Central memory CD8-positive, alpha-beta T cell (primary cell): ENCODE measurements around the gene RMP24.

Experiments
- ATAC-seq: fragments of 150-1000 bp; cut with Tn5 transposase; replicated peaks from 2 replicates; pipeline ENCODE4 v1.10.0; 2022; ENCODE audit warnings: mild to moderate bottlenecking, moderate FRiP score, moderate number of reproducible peaks; ENCODE audit not compliant: poor library complexity, severe bottlenecking; ENCODE audit errors: extremely low read depth
- DNase-seq, 2 donors: peaks; one replicate each; pipeline ENCODE4 v3.0.0; 2021; ENCODE audit warnings: low spot score in 2 of 2
- H3K27ac Mint-ChIP-seq: one replicate; pipeline ENCODE4 v1.8.0; 2022; ENCODE audit warnings: low read depth, mild to moderate bottlenecking, moderate library complexity, mixed read lengths
- H3K27me3 Mint-ChIP-seq: one replicate; pipeline ENCODE4 v1.8.0; 2022; ENCODE audit warnings: mixed read lengths
- H3K36me3 Mint-ChIP-seq: one replicate; pipeline ENCODE4 v1.8.0; 2022; ENCODE audit warnings: mild to moderate bottlenecking, moderate library complexity, mixed read lengths; ENCODE audit not compliant: insufficient read depth
- H3K4me1 Mint-ChIP-seq: one replicate; pipeline ENCODE4 v1.8.0; 2022; ENCODE audit warnings: mixed read lengths
- H3K4me3 Mint-ChIP-seq: one replicate; pipeline ENCODE4 v1.8.0; 2022; ENCODE audit warnings: mild to moderate bottlenecking, moderate library complexity, mixed read lengths
- H3K9me3 Mint-ChIP-seq: one replicate; pipeline ENCODE4 v1.8.0; 2022; ENCODE audit warnings: mixed read lengths

The RMP24 gene

DNA sequence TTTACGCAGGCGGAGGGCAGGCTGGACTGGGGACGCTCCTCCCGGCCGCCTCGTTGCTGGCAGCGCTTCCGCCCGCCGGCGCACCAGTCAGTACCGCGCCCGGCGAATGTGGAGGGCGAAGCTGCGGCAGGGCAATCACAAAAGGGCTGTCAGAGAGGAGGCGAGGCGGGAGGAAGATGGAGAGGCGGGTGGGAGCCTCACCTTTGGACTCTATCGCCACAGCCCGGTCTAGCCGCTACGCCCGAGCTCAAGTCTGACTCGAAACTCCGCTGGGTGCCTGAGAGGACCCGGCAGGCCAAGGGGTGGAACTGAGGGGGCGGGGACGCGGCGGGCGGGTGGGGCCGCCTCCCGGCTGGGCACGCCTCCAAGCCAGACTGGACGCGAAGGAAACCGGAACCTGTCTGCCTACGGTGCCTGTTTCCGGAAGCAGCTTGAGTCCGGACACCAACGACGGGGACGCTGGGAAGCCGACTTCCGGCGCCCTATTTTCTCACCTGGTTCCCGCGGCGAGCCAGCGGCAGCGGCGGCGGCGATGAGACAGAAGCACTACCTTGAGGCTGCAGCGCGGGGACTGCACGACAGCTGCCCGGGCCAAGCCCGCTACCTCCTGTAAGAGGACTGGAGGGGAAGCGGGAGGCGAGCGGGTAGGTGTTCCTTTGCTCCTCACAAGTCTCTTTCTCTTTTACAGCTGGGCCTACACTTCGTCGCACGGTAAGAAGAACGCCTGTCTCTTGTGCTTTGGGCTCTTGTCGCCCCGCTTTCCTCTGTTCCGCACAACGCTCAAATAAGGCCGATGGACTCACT lies at the start of gene RMP24:
Gene RMP24 (plus strand): TSS at position 483 of the 804 bp plus-strand sequence.
- H3K4me1 Mint-ChIP-seq, result peaks cover 42% of the 10 kb centered on the region
- H3K36me3 Mint-ChIP-seq, result peaks cover 37% of the 10 kb centered on the region
- H3K9me3 Mint-ChIP-seq, result no peaks in the 10 kb centered on the region
- DNase-seq (peak; percentile 88 to 90), ATAC-seq (peak; percentile 89)
- H3K4me3 Mint-ChIP-seq, result peak within 1 kb of the TSS; percentile 96
- H3K27ac Mint-ChIP-seq, result peak within 1 kb of the TSS; percentile 93
- H3K27me3 Mint-ChIP-seq, result no peaks in the 10 kb centered on the region

DNA sequence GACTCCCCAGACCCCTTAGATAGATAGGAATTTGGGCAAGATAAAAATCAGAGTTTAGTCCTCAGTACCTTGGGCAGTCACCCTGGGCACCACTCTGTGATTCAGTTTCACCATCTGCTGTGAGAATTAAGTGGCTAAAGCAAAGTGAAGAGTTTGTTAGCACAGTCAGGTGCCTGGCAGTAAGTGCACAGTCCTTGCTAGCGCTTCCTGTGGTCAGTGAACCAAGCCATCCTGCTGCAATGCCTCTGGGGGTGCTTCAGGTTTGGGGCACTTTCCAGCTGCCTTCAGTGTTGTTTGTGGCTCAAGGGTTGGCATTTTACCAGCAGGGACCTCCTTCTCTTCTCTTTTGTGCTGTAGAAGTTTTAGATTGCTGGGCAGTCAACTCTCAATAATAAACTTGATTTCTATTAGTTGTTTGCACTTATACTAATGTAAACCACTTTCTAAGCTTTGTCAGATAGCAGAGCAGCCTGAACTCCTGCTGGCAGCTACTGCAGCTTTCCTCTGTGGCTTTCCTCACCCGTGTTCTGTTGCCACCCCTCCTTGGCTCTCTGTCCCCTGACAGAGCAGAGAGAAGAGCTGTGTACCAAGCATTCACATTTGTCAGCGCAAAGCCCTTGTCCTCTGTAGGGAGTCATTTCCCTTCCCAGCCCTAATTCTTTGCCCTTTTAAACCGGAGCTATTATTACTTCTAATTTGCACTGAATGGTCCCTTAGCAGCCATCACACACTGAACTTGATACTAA lies 48.4 kb upstream of the RMP24 start:
- no peak for ATAC-seq
- H3K4me3 Mint-ChIP-seq, result no peak overlapping the region
- no peaks in the 10 kb centered on the region for H3K36me3 Mint-ChIP-seq
- H3K27ac Mint-ChIP-seq, result no peak overlapping the region
- DNase-seq, result no peak
- H3K4me1 Mint-ChIP-seq, result no peaks in the 10 kb centered on the region
- peaks cover 20% of the 10 kb centered on the region for H3K27me3 Mint-ChIP-seq
- H3K9me3 Mint-ChIP-seq, result no peaks in the 10 kb centered on the region

DNA sequence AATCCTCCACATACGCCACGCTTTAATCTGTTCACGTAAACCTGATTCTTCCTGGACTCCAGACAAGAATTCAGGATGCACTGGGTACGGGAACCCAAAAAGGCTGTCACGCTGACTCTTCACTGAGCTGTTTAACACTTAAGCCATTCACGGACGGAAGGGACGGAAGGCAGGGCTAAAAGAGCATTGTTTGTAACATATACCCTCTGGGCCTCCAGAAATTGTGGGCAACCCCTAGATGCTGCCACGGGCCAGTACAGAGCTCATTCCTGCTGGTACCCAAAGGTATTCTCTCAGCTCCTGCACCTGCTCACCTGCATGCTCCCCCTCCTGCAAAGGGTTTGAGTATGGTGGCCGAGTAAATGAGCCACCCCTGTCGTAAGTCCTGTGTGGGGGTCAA lies 45.6 kb upstream of the RMP24 start:
- Mint-ChIP-seq H3K4me1 (no peaks in the 10 kb centered on the region), H3K9me3 (no peaks in the 10 kb centered on the region), H3K4me3 (no peak overlapping the region), H3K27ac (no peak overlapping the region), H3K36me3 (no peaks in the 10 kb centered on the region), H3K27me3 (peaks cover 20% of the 10 kb centered on the region)
- ATAC-seq, result no peak
- DNase-seq, result no peak

- Mint-ChIP-seq H3K4me3 (no peak overlapping the region), H3K27me3 (peaks cover 20% of the 10 kb centered on the region), H3K36me3 (no peaks in the 10 kb centered on the region), H3K4me1 (no peaks in the 10 kb centered on the region), H3K27ac (no peak overlapping the region), H3K9me3 (no peaks in the 10 kb centered on the region)
- DNase-seq (no peak), ATAC-seq (no peak)
These were observed 45.0 kb upstream of the RMP24 start for GRCh38 chr18:35927430-35927829.

DNA sequence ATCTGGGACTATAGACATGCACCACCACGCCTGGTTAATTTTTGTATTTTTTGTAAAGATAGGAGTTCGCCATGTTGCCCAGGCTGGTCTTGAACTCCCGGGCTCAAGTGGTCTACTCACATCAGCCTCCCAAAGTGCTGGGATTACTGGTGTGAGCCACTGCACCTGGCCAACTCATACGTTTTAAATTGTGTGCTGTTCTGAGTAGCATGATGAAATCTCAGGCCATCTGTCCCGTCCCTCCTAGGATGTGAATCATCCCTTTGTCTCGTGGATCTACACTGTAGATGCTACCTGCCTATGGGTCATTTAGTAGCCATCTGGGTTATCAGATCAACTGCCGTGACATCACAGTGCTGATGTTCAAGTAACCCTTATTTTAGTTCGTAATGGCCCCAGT lies 38.5 kb upstream of the RMP24 start:
- Mint-ChIP-seq H3K27ac (no peak overlapping the region), H3K4me3 (no peak overlapping the region), H3K27me3 (peaks cover under 1% of the 10 kb centered on the region), H3K4me1 (no peaks in the 10 kb centered on the region), H3K36me3 (no peaks in the 10 kb centered on the region), H3K9me3 (no peaks in the 10 kb centered on the region)
- DNase-seq, result no peak
- no peak for ATAC-seq

GRCh38 chr18:35934891-35935290 lies 37.6 kb upstream of the RMP24 start:
- Mint-ChIP-seq H3K9me3 (no peaks in the 10 kb centered on the region), H3K4me3 (no peak overlapping the region), H3K36me3 (no peaks in the 10 kb centered on the region), H3K27me3 (peaks cover 9% of the 10 kb centered on the region), H3K4me1 (no peaks in the 10 kb centered on the region), H3K27ac (no peak overlapping the region)
- ATAC-seq (no peak), DNase-seq (no peak)

DNA sequence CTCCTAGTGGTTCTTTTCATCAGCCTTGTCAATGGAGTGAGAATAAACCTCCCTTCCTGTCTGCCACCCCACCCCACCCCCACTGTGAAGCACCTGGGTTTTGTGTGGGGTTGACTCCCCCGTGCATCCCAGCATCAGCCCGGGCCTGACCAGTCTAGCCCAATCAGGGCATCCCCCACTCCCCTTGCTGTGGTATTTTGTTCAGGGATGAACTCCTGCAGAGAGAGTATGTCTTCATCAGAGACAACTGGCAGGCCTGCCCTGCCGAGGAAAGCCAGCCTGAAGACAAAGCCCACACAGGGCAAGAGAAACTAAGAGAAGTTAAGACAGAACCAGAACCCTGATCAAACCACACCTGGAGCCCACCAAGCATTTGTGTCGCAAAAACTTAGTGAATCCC lies 36.7 kb upstream of the RMP24 start:
- DNase-seq (no peak), ATAC-seq (no peak)
- no peaks in the 10 kb centered on the region for H3K36me3 Mint-ChIP-seq
- H3K27ac Mint-ChIP-seq, result no peak overlapping the region
- no peaks in the 10 kb centered on the region for H3K4me1 Mint-ChIP-seq
- no peaks in the 10 kb centered on the region for H3K9me3 Mint-ChIP-seq
- H3K27me3 Mint-ChIP-seq, result peaks cover 11% of the 10 kb centered on the region
- no peak overlapping the region for H3K4me3 Mint-ChIP-seq

DNA sequence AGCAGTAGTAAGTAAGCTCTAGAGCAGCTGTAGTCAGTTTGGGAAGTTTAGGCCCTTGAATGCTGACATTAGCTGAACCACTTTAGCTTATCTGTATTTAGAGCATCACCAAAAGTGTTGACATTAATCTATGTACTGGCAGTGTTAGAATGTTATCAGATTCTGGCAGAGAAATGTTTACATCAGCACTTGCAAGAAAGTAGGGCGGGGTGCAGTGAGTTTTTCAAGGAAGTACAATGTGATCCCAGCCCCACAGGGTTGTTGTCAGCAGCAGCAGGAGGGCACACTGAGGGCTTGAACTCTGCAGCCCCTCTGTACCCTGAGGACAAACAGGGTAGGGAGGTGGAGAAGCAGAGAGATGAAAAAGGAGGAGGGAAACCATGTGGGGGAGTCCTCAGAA lies 35.5 kb upstream of the RMP24 start:
- Mint-ChIP-seq H3K4me3 (no peak overlapping the region), H3K27ac (no peak overlapping the region), H3K4me1 (no peaks in the 10 kb centered on the region), H3K36me3 (no peaks in the 10 kb centered on the region), H3K27me3 (peaks cover 11% of the 10 kb centered on the region), H3K9me3 (no peaks in the 10 kb centered on the region)
- ATAC-seq (no peak), DNase-seq (no peak)

DNA sequence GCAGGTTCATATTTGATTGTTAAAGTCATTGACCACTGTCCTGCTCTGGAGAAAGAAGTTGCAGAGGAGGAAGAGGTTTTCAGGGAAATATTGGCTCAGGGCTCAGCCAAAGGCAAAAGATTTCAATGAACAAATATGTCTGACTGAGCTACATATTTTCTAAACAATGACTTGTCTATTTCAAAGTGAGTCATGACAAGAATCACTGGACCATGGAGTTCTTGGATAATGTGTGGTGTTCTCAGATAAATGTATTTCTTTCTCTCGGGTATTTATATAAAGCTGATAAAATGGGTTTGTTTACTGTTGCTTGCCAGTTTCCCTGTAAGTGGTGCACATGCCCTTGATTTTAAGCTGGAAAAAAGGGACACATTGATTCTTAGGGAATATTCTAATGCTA lies 34.3 kb upstream of the RMP24 start:
- Mint-ChIP-seq H3K4me3 (no peak overlapping the region), H3K9me3 (no peaks in the 10 kb centered on the region), H3K36me3 (no peaks in the 10 kb centered on the region), H3K27ac (no peak overlapping the region), H3K27me3 (peaks cover 11% of the 10 kb centered on the region), H3K4me1 (no peaks in the 10 kb centered on the region)
- ATAC-seq (no peak), DNase-seq (no peak)

DNA sequence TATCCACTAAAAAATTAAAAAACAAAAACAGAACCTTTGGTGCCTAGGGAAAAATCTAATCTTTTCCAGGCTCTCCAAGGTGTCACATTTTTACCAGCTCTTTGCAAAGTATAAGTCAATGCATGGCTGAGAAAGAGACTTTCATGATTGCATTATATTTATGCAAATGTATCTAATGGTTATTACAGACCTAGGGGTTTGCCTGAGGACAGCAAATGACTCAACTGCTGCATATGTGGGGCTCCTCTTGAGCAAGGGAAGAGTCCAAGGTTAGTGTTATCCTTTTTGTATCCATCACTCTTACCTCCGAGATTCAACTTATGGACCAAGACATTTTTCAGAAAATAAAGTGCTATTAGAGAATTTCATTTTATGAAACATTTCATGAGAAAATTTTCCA lies 33.9 kb upstream of the RMP24 start:
- Mint-ChIP-seq H3K27ac (no peak overlapping the region), H3K4me3 (no peak overlapping the region), H3K27me3 (peaks cover 11% of the 10 kb centered on the region), H3K4me1 (no peaks in the 10 kb centered on the region), H3K9me3 (no peaks in the 10 kb centered on the region), H3K36me3 (no peaks in the 10 kb centered on the region)
- no peak for ATAC-seq
- DNase-seq, result no peak

- H3K27ac Mint-ChIP-seq, result no peak overlapping the region
- no peak for DNase-seq
- no peak overlapping the region for H3K4me3 Mint-ChIP-seq
- H3K27me3 Mint-ChIP-seq, result peaks cover 11% of the 10 kb centered on the region
- H3K4me1 Mint-ChIP-seq, result no peaks in the 10 kb centered on the region
- ATAC-seq, result no peak
- no peaks in the 10 kb centered on the region for H3K9me3 Mint-ChIP-seq
- no peaks in the 10 kb centered on the region for H3K36me3 Mint-ChIP-seq
These were observed 33.3 kb upstream of the RMP24 start for GRCh38 chr18:35939138-35939537.

GRCh38 chr18:35941299-35941698 lies 31.2 kb upstream of the RMP24 start:
- no peaks in the 10 kb centered on the region for H3K4me1 Mint-ChIP-seq
- no peaks in the 10 kb centered on the region for H3K9me3 Mint-ChIP-seq
- H3K4me3 Mint-ChIP-seq, result no peak overlapping the region
- no peak for ATAC-seq
- H3K27me3 Mint-ChIP-seq, result peaks cover 11% of the 10 kb centered on the region
- H3K27ac Mint-ChIP-seq, result no peak overlapping the region
- DNase-seq, result no peak
- H3K36me3 Mint-ChIP-seq, result peaks cover 2% of the 10 kb centered on the region

GRCh38 chr18:35942133-35942532 lies 30.3 kb upstream of the RMP24 start:
- Mint-ChIP-seq H3K36me3 (peaks cover 2% of the 10 kb centered on the region), H3K27me3 (peaks cover 11% of the 10 kb centered on the region), H3K9me3 (no peaks in the 10 kb centered on the region), H3K4me1 (no peaks in the 10 kb centered on the region), H3K27ac (no peak overlapping the region), H3K4me3 (no peak overlapping the region)
- DNase-seq (no peak), ATAC-seq (no peak)
